ENCODE measurements around the gene NTN1.

DNA sequence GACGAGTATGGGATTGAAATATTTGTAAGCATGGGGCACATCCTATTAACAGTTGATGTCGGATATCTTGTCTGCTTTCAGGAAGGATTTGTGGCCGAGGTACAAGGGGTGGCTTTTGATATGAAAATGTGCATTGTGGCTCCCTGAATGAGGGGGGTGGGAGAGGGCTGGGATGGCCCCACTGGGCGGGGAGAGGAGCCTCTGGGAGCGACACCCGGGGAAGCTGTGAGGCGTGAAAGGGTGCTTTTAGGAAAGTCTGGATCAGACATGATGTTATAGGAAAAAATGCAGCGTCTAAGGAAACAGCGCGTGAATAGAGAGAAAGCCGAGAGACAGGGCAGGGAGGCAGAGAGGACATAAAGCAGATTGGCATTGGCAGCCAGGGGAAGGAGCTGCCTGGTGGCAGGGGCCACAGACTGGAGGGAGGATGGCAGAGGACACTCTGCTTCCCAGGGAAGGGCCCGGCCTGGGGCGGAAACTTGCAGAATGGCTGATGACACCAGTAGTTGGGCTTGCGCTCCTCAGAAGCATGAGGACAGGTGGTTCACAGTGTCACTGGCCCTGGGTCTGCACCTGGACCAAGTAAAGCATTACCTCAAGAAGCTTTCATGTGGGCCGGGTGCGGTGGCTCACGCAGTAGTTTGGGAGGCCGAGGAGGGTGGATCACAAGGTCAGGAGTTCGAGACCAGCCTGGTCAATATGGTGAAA lies 95.7 kb downstream of the NTN1 start:
- TF ChIP-seq, protein P1, sequence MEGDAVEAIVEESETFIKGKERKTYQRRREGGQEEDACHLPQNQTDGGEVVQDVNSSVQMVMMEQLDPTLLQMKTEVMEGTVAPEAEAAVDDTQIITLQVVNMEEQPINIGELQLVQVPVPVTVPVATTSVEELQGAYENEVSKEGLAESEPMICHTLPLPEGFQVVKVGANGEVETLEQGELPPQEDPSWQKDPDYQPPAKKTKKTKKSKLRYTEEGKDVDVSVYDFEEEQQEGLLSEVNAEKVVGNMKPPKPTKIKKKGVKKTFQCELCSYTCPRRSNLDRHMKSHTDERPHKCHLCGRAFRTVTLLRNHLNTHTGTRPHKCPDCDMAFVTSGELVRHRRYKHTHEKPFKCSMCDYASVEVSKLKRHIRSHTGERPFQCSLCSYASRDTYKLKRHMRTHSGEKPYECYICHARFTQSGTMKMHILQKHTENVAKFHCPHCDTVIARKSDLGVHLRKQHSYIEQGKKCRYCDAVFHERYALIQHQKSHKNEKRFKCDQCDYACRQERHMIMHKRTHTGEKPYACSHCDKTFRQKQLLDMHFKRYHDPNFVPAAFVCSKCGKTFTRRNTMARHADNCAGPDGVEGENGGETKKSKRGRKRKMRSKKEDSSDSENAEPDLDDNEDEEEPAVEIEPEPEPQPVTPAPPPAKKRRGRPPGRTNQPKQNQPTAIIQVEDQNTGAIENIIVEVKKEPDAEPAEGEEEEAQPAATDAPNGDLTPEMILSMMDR (IDR thresholded peaks at IDR 0.05) = no peak
- TF ChIP-seq POLR2A (IDR thresholded peaks at IDR 0.05) = no peak

Data from uterus (tissue), 2 donors.